ENCODE measurements around the gene UGT2B10.
"Not testable (repeated sequence)": the region's sequence is repeated elsewhere in the genome, so short reads cannot be mapped to it uniquely, and the experiment has no call there.

UGT2B10 gene

GRCh38 chr4:68815617-68816409 is at the start of gene UGT2B10:
TSS of gene UGT2B10 (plus strand) at chr4:68815994. CDS start at chr4:68816020, 26 bp downstream.
- H3K27ac Mint-ChIP-seq; H3K4me1 Mint-ChIP-seq (ENCODE audit: low read depth); H3K27me3 Mint-ChIP-seq: not testable (repeated sequence)

GRCh38 chr4:68771836-68772235 is 44.0 kb upstream of the UGT2B10 start:
- not testable (repeated sequence) for H3K27me3 Mint-ChIP-seq; H3K36me3 Mint-ChIP-seq (ENCODE audit: low read depth); H3K4me3 Mint-ChIP-seq

More at GRCh38 chr4:68815617-68816409, at the start of gene UGT2B10:
- not testable (repeated sequence) for H3K4me3 Mint-ChIP-seq; H3K36me3 Mint-ChIP-seq (ENCODE audit: low read depth); H3K9me3 Mint-ChIP-seq; DNase-seq

GRCh38 chr4:68773699-68774098 is 42.1 kb upstream of the UGT2B10 start:
- no peaks in the 10 kb centered on the region for H3K27me3 Mint-ChIP-seq
- DNase-seq = no peak
- peaks cover 4% of the 10 kb centered on the region for H3K9me3 Mint-ChIP-seq
- no peaks in the 10 kb centered on the region for H3K4me1 Mint-ChIP-seq (ENCODE audit: low read depth)
- H3K36me3 Mint-ChIP-seq (ENCODE audit: low read depth) = no peaks in the 10 kb centered on the region
- no peak overlapping the region for H3K27ac Mint-ChIP-seq
- H3K4me3 Mint-ChIP-seq = no peak overlapping the region

More at GRCh38 chr4:68771836-68772235, 44.0 kb upstream of the UGT2B10 start:
- not testable (repeated sequence) for H3K9me3 Mint-ChIP-seq; DNase-seq; H3K27ac Mint-ChIP-seq; H3K4me1 Mint-ChIP-seq (ENCODE audit: low read depth)

- H3K4me3 Mint-ChIP-seq = no peak overlapping the region
- DNase-seq = no peak
- no peaks in the 10 kb centered on the region for H3K36me3 Mint-ChIP-seq (ENCODE audit: low read depth)
- no peaks in the 10 kb centered on the region for H3K4me1 Mint-ChIP-seq (ENCODE audit: low read depth)
- no peak overlapping the region for H3K27ac Mint-ChIP-seq
- H3K27me3 Mint-ChIP-seq = no peaks in the 10 kb centered on the region
- H3K9me3 Mint-ChIP-seq = peaks cover 18% of the 10 kb centered on the region
Measured at GRCh38 chr4:68780232-68780631, 35.6 kb upstream of the UGT2B10 start.

GRCh38 chr4:68797048-68797447 is 18.7 kb upstream of the UGT2B10 start:
- H3K27ac Mint-ChIP-seq = no peak overlapping the region
- H3K4me1 Mint-ChIP-seq (ENCODE audit: low read depth) = no peaks in the 10 kb centered on the region
- H3K4me3 Mint-ChIP-seq = no peak overlapping the region
- no peak for DNase-seq
- H3K9me3 Mint-ChIP-seq = no peaks in the 10 kb centered on the region
- H3K27me3 Mint-ChIP-seq = no peaks in the 10 kb centered on the region
- H3K36me3 Mint-ChIP-seq (ENCODE audit: low read depth) = no peaks in the 10 kb centered on the region

GRCh38 chr4:68797618-68798017 is 18.2 kb upstream of the UGT2B10 start:
- H3K27me3 Mint-ChIP-seq = no peaks in the 10 kb centered on the region
- no peaks in the 10 kb centered on the region for H3K9me3 Mint-ChIP-seq
- no peaks in the 10 kb centered on the region for H3K36me3 Mint-ChIP-seq (ENCODE audit: low read depth)
- no peaks in the 10 kb centered on the region for H3K4me1 Mint-ChIP-seq (ENCODE audit: low read depth)
- H3K4me3 Mint-ChIP-seq = no peak overlapping the region
- no peak for DNase-seq
- H3K27ac Mint-ChIP-seq = no peak overlapping the region

- Mint-ChIP-seq H3K9me3 (no peaks in the 10 kb centered on the region), H3K27ac (no peak overlapping the region), H3K27me3 (no peaks in the 10 kb centered on the region)
Measured at GRCh38 chr4:68803013-68803412, 12.8 kb upstream of the UGT2B10 start.

GRCh38 chr4:68808060-68808459 is 7.7 kb upstream of the UGT2B10 start:
- no peak overlapping the region for H3K4me3 Mint-ChIP-seq
- no peaks in the 10 kb centered on the region for H3K36me3 Mint-ChIP-seq (ENCODE audit: low read depth)
- no peak for DNase-seq
- no peaks in the 10 kb centered on the region for H3K4me1 Mint-ChIP-seq (ENCODE audit: low read depth)
- no peaks in the 10 kb centered on the region for H3K9me3 Mint-ChIP-seq
- no peak overlapping the region for H3K27ac Mint-ChIP-seq
- H3K27me3 Mint-ChIP-seq = no peaks in the 10 kb centered on the region

More at GRCh38 chr4:68803013-68803412, 12.8 kb upstream of the UGT2B10 start:
- Mint-ChIP-seq H3K36me3 (ENCODE audit: low read depth) (no peaks in the 10 kb centered on the region), H3K4me3 (no peak overlapping the region), H3K4me1 (ENCODE audit: low read depth) (no peaks in the 10 kb centered on the region)
- DNase-seq = no peak

GRCh38 chr4:68810919-68811318 is 4.9 kb upstream of the UGT2B10 start:
- H3K27me3 Mint-ChIP-seq = no peaks in the 10 kb centered on the region
- no peaks in the 10 kb centered on the region for H3K9me3 Mint-ChIP-seq
- no peaks in the 10 kb centered on the region for H3K4me1 Mint-ChIP-seq (ENCODE audit: low read depth)
- no peaks in the 10 kb centered on the region for H3K36me3 Mint-ChIP-seq (ENCODE audit: low read depth)
- DNase-seq = no peak
- no peak overlapping the region for H3K27ac Mint-ChIP-seq
- no peak overlapping the region for H3K4me3 Mint-ChIP-seq

- H3K9me3 Mint-ChIP-seq; H3K36me3 Mint-ChIP-seq (ENCODE audit: low read depth); DNase-seq; H3K27ac Mint-ChIP-seq; H3K27me3 Mint-ChIP-seq; H3K4me1 Mint-ChIP-seq (ENCODE audit: low read depth); H3K4me3 Mint-ChIP-seq: not testable (repeated sequence)
Measured at GRCh38 chr4:68816410-68817265, 844 bp downstream of the UGT2B10 start.

- H3K9me3 Mint-ChIP-seq = no peaks in the 10 kb centered on the region
- no peaks in the 10 kb centered on the region for H3K36me3 Mint-ChIP-seq (ENCODE audit: low read depth)
- DNase-seq = no peak
- H3K27ac Mint-ChIP-seq = no peak overlapping the region
- no peaks in the 10 kb centered on the region for H3K27me3 Mint-ChIP-seq
- H3K4me3 Mint-ChIP-seq = no peak overlapping the region
- H3K4me1 Mint-ChIP-seq (ENCODE audit: low read depth) = no peaks in the 10 kb centered on the region
Measured at GRCh38 chr4:68817386-68817785, 1.6 kb downstream of the UGT2B10 start.

- DNase-seq; H3K27me3 Mint-ChIP-seq; H3K9me3 Mint-ChIP-seq; H3K4me3 Mint-ChIP-seq; H3K4me1 Mint-ChIP-seq (ENCODE audit: low read depth); H3K27ac Mint-ChIP-seq; H3K36me3 Mint-ChIP-seq (ENCODE audit: low read depth): not testable (repeated sequence)
Measured at GRCh38 chr4:68818030-68818462, 2.3 kb downstream of the UGT2B10 start.

- no peaks in the 10 kb centered on the region for H3K9me3 Mint-ChIP-seq
- no peak for DNase-seq
- H3K36me3 Mint-ChIP-seq (ENCODE audit: low read depth) = no peaks in the 10 kb centered on the region
- H3K4me3 Mint-ChIP-seq = no peak overlapping the region
- no peaks in the 10 kb centered on the region for H3K27me3 Mint-ChIP-seq
- H3K27ac Mint-ChIP-seq = no peak overlapping the region
- H3K4me1 Mint-ChIP-seq (ENCODE audit: low read depth) = no peaks in the 10 kb centered on the region
Measured at GRCh38 chr4:68831642-68832041, 15.8 kb downstream of the UGT2B10 start.

- no peak overlapping the region for H3K4me3 Mint-ChIP-seq
- H3K4me1 Mint-ChIP-seq (ENCODE audit: low read depth) = no peaks in the 10 kb centered on the region
Measured at GRCh38 chr4:68850293-68850692, 34.5 kb downstream of the UGT2B10 start.

GRCh38 chr4:68855771-68856170 is 40.0 kb downstream of the UGT2B10 start:
- Mint-ChIP-seq H3K9me3 (peaks cover 4% of the 10 kb centered on the region), H3K27ac (no peak overlapping the region)

More at GRCh38 chr4:68850293-68850692, 34.5 kb downstream of the UGT2B10 start:
- Mint-ChIP-seq H3K36me3 (ENCODE audit: low read depth) (no peaks in the 10 kb centered on the region), H3K27ac (no peak overlapping the region), H3K27me3 (no peaks in the 10 kb centered on the region), H3K9me3 (peaks cover 11% of the 10 kb centered on the region)
- DNase-seq = no peak

More at GRCh38 chr4:68855771-68856170, 40.0 kb downstream of the UGT2B10 start:
- H3K27me3 Mint-ChIP-seq = no peaks in the 10 kb centered on the region
- no peak overlapping the region for H3K4me3 Mint-ChIP-seq
- no peaks in the 10 kb centered on the region for H3K36me3 Mint-ChIP-seq (ENCODE audit: low read depth)
- DNase-seq = no peak
- no peaks in the 10 kb centered on the region for H3K4me1 Mint-ChIP-seq (ENCODE audit: low read depth)

All from activated T-cell treated with anti-CD3 and anti-CD28 coated beads, Interleukin-2, amount 50 U/mL, for 24 hours (primary cell).